Inflammatory macrophage (primary cell): ENCODE measurements around the gene ATOSB.
"Not testable (repeated sequence)": the region's sequence is repeated elsewhere in the genome, so short reads cannot be mapped to it uniquely, and the experiment has no call there.

Source experiments
- DNase-seq, 2 donors: peaks; one replicate each; pipeline ENCODE4 v3.0.0-alpha.2; 2020 to 2022
- total RNA-seq, 18 experiments: gene quantifications; one replicate each; lab custom pipeline; 2026; ENCODE audit warnings: mixed read lengths in 6 of 18, inconsistent platforms in 2 of 18; lab: John Stamatoyannopoulos, UW

Gene ATOSB
- total RNA-seq, result 46.8 to 127 (median 92.3) reads per million in 18 experiments

DNA sequence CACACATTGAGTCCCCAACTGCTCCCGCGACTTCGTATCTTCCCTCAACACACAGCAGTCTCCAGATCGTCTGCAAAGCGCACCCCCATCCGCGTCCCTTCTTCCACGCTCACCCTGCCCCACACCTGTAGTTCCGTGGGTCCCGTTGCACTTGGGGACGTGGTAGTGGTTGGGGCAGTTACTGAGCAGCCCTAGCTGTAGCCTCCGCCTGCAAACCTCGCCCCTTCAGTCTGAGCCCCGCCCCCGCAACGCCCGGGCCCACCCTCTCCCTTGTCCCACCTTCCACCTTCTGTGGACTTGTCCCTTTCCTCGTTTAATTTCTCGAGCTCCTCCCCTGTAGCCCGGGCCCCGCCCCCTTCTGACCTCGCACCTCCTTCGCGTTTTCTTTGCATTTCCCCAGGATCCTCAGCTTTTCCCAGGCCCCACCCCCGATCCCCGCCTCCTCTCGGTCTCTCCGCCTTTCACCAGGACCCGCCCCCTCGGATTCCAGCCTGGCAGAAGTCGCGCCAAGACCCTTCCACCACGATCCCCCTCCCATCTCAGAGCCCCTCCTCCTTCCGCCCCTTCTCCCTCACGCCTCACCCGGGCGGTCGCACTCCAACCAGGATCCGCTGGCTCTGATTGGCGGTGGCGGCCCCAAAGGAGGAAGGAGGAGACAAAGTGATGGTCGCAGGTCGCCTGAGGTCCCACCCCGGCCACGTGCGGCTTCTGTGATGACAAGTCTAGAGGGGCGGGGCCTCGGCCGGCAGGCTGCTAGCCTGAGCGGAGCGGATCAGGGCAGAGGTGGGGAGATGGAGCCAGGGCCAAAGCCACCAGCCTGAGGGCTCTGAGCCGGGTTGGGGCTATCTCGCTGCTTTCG, at the start of gene ATOSB:
TSS of gene ATOSB (minus strand) at position 183 of the 859 bp plus-strand sequence. CDS start 7,588 bp downstream, outside the sequence.
- peak; percentile 97 to 98 for DNase-seq

DNA sequence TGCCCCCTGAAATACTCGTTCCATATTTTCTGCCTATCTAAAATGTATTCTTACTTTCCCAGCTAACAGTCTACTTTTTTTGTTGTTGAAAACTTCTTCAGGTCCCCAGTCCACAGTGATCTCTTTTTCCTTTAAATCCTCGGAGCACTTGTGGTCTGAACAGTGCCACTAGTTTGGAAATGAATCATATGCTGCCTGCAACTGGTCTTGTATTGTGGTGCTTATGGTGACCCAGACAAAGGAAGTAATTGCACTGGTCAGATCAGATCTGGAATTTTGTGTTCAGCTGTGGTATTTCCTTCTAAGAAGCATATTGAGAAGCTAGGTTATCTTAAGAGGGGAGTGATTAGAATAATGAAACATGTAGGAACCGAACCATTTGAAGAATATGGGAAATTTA, 49.0 kb upstream of the ATOSB start:
- DNase-seq, result no peak

DNA sequence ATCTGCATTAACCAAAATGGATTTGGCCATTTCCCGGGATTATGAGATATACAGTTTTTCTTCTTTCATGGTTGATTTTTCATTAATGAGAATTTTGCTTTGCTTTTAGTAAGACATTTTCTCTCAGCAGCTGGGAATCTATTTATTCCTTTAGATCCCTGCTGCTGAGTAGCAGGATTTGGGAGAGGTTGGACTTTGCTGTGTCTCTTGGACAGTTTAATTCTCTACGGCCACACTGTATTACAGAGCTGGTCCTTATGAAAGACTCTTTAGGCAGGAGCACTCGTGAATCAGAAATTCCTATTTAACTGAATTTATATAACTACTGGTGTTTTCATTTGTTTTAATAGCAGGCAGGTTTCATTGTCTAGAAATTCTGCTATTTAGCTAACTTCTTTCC, 47.8 kb upstream of the ATOSB start:
- DNase-seq, result no peak

GRCh38 chr9:35162605-35163315, 47.1 kb upstream of the ATOSB start:
- DNase-seq, result no peak

DNA sequence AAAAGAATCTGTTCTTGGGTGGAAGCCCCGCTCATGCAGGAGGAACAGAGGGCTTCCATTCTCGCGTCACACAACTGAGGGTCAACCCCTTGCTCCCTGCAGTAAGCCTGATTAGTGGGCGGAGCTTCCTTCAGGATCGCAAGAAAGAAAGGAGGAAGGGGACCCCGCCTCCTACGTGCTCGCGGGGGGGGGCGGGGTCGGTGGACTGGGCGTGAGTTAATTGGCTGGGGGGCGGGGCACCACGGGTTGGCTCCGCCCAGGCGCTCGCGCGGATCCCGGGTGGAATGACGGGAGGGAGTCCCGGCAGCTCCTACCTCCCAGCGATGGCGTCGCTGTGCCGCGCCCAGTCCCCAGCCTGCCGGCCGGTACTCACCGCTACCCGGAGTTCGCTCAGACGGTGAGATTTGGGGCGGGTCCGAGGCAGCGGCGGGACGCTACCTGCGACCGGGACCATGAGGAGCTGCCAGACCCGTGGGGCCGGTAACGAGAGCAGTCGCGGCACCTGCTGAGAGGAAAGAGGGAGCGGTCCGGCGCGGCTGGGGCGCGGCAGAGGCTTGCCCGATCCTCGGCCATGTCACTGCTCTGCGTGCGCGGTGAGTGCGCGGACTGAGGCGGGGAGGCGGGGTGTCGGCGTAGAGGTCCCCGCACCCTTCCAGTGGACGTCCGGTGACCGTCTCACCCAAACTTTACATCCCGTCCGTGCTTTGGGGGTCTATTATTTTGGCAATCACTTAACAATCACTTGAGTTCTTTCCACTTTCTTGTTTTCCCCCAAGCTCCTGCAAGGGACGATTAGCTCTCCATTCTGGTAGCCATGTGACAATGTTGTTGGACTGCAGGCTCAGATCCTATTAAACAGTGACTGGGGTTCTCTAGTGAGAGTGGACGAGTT, 46.3 kb upstream of the ATOSB start, which contains the start of gene UNC13B:
TSS of gene UNC13B (plus strand) at position 297 of the 892 bp plus-strand sequence. CDS start at position 572, 275 bp downstream.
- DNase-seq, result peak; percentile 92 to 94

DNA sequence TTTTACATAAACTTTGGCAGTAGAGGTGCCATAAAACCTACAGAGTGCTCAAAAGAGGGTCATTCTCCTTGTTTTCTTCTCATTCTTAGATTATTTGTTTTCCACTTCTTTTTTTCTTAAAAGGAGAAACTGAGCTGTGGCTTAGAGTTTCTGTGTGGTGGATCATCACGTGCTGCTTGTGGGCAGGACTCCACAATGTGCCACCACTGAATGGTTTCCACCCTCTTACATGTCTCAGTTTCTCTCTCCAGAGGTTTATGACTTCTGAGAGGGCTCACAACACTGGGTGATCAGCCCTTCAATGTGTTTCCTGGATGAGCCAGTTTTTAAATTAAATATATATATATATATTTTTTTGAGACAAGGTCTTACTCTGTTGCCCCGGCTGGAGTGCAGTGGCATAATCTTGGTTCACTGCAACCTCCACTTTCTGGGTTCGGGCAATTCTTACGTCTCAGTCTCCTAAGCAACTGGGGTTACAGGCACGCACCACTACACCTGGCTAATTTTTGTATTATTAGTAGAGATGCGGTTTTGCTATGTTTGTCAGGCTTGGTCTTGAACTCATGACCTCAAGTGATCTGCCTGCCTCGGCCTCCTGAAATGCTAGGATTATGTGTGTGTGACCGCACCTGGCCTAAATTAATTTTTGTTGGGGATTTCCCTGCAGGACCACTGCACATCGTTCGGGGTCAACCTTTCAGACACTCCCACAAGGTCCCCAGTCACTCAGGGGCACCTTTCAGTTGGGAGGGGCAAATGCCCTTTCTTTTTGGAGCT, 43.0 kb upstream of the ATOSB start:
- peak in 1 of 2 donors; percentile 4 for DNase-seq

- DNase-seq, result not testable (repeated sequence)
Measured at GRCh38 chr9:35157836-35158235, 42.2 kb upstream of the ATOSB start.

DNA sequence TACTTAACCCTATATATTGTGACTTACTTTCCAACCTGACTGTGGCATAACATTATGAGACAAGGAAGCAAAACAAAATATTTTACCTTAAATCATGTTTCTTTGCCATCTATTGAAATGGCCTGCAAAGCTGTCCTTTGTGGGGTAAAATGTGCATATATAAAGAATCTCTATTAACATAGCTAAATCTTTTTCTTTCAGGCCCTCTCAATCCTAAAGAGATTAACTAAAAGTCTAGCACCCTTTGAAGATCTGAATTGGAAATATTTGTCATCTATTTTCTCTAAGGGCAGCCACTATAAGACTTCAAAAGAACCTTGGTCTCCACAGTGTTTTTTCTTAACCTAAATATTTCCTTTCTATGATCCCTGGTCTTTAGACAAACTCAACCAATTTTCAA, 41.1 kb upstream of the ATOSB start:
- no peak for DNase-seq

DNA sequence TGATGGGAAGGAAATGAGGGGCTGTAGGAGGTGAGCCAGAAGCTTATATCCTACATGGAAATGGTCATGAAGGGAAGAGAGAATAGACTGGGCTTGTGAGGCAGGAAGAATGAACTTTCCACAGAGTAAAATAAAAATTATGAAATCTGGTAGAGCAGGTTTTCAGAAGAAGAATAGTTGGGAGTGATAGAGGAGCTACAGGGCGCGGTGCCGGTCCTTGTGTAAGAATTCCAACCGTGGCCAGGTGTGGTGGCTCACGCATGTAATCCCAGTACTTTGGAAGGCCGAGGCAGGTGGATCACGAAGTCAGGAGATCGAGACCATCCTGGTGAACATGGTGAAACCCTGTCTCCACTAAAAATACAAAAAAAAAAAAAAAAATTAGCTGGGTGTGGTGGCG, 37.3 kb upstream of the ATOSB start:
- DNase-seq, result no peak

DNA sequence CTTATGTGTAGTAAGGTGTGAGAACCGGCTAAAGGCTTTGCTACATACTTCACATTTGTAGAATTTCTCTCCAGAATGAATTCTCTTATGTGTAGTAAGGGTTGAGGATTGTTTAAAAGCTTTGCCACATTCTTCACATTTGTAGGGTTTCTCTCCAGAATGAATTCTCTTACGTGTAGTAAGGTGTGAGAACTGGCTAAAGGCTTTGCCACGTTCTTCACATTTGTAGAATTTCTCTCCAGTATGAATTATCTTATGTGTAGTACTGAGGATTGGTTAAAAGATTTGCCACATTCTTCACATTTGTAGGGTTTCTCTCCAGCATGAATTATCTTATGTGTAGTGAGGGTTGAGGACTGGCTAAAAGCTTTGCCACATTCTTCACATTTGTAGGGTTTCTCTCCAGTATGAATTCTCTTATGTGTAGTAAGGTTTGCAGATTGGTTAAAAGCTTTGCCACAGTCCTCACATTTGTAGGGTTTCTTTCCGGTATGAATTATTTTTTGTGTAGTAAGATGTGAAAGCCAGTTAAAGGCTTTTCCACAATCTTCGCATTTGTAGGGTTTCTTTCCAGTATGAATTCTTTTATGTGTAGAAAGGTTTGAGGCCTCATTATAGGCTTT, 32.4 kb upstream of the ATOSB start:
- not testable (repeated sequence) for DNase-seq

- no peak for DNase-seq
Measured at GRCh38 chr9:35142037-35142436, 26.4 kb upstream of the ATOSB start.

DNA sequence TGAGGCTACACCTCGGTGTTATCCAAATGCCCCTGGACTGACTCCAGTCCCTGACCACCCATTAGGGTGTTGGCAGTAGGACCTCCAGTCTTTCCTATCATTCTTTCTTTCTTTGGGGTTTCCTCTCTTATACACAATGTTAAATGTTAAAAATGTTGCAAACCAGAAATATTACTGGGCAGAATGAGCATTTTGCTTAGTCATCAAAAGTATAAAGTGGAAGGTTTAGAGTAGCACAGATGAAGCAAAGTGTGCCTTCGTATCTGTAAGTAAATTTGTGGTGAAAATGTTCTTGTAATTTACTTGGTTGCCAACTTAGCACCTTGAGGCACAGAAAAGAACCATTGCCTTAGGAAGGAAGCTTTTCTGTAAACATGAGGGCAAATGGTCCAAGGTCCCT, 24.4 kb upstream of the ATOSB start:
- DNase-seq, result no peak

DNA sequence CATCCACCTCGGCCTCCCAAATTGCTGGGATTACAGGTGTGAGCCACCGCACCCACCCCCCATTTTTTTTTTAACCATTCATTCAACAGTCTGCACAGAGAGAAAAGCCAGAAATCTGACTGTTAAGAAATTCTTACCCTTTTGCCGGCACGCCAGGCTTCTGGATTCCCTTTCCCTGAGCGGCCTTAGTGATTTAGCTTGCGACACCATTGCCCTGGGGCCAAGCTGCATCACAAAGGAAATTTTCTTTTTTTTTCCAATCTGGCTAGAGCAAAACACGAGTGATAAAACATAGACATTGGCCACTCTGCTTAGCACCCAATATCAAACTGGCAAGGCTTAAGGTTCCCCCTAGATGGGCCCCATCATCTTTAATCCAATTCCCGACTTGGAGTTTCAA, 21.2 kb upstream of the ATOSB start:
- no peak for DNase-seq

- DNase-seq, result no peak
Measured at GRCh38 chr9:35135988-35136387, 20.3 kb upstream of the ATOSB start.

GRCh38 chr9:35134920-35135319, 19.3 kb upstream of the ATOSB start:
- DNase-seq, result no peak

- peak; percentile 91 to 93 for DNase-seq
Measured at GRCh38 chr9:35116898-35117551, 1.4 kb upstream of the ATOSB start.

DNA sequence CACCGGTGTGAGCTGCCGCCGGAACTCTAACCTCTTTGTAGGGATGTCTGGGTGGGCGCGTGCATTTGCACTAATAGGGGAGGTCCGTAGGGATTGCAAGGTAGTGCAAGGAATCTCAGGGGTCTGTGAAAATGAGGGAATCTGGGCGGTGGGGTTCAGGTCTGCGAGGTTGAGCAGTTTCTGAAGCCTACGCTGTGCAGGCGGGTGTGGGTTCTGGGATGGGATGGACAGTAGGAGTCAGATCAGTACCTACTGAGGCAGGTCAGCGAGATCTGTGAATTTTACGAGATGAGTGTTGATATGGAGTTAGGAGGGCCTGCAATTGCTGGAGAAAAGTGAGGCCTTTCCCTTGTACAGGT, 856 bp upstream of the ATOSB start:
- DNase-seq, result no peak

DNA sequence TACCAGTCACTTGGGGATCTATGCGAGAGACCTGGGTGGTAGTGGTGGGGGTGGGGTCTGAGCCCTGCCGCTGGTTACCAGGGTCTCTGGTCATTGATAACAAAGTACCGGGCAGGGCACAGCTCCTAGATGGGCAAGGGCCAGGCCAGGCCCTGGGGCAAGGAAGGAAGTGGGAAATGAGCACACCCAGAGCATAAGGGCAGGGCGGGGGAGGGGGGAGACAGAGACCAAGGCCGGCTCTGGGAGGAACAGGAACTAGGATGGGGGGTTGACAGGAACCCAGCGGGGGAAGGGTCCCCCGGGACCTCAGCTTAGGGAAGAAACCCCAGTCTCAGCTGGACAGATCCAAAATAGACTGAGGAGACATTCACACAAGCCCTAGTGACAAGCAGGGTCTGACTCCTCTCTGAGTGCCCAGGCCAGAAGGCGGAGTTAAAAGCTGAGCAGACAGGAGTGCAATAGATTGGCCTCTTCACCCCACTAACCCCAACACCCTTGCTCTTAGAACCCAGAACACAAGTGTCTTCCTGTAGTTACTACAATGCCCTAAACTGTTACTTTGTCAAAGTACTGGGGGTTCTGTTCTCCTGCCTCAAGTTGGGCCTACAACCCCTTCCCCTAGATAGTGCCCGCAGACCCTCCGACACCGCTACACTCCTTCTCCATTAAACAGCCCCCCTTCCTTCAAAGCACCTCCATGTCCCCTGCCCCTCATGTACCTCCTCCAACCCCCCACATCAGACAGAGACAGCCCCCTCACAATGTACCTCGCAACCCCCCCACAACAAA, 628 bp downstream of the ATOSB start:
- DNase-seq, result peak; percentile 89 to 90

DNA sequence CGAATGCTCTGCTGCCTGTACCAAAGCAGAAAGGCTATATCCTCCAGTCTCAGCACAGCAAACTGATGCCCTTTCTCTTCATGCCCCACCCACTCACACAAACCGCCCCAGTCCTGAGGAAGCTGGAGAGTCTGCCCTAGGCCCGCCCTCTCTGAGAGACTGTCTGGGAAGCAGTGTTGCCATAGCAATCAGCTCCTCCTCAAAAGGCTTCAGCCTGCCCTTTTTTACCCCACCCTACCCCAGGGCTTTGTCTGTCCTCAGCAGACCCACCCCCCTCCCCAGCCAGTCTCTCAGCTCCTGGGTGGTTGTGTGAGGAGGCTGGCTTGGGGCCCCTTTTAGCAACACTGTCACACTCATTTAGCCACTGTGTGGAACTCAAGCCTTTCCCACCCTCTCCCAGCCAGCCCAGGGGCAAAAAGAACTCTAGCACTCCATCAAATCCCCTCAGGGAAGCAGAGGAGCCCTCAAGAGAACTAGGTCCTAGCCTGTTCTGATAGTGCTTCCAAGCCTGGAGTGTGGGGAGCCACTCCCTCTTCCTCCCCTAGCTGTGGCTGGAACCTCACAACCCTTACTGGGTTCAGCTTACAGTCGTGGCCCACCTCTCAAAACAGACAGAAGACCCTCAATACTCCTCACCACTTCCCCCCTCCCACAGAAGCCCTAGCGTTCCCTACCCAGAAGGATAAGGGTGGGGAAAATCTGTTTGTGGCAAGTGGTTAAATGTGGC, 1.4 kb downstream of the ATOSB start:
- DNase-seq, result peak; percentile 97
